ENCODE results near the gene SLK.

- no peak for TF ChIP-seq POLR2A (IDR thresholded peaks at IDR 0.05; ENCODE audit: low read depth, low read length)
- TF ChIP-seq MAX (IDR thresholded peaks at IDR 0.05; ENCODE audit: insufficient read depth, insufficient read length) = no peak
- TF ChIP-seq CTCF (IDR thresholded peaks at IDR 0.05; ENCODE audit: extremely low read depth in 1 of 2, insufficient read depth in 1 of 2, low read depth in 1 of 2, low read length in 2 of 2) = no peak
- no peak for TF ChIP-seq POLR2AphosphoS5 (IDR thresholded peaks at IDR 0.05; ENCODE audit: insufficient read depth, low read depth, low read length)
- no peak for TF ChIP-seq EZH2 (IDR thresholded peaks at IDR 0.05; ENCODE audit: borderline replicate concordance, low read depth, low read length, severe bottlenecking)
Measured at GRCh38 chr10:104043185-104043830, 76.4 kb downstream of the SLK start.

Data from endothelial cell of umbilical vein (primary cell).